Esophagus squamous epithelium (tissue), 4 donors: ENCODE measurements around the gene FBXO33.

Experiments
- CTCF ChIP-seq, 6 experiments: fragments of 450-650 bp in 4 of 6; fragments of 200-600 bp in 2 of 6; sonication (generic) in 2 of 6; IDR thresholded peaks; one replicate each; pipeline ENCODE4 v1.5.1; 2016 to 2019; ENCODE audit warnings: antibody characterized with exemption in 6 of 6, mild to moderate bottlenecking in 4 of 6, moderate library complexity in 4 of 6
- POLR2A ChIP-seq, 4 donors: fragments of 450-650 bp; IDR thresholded peaks; one replicate each; pipeline ENCODE4 v1.6.1; 2017; ENCODE audit warnings: antibody characterized with exemption in 4 of 4, mild to moderate bottlenecking in 4 of 4, moderate library complexity in 3 of 4

DNA sequence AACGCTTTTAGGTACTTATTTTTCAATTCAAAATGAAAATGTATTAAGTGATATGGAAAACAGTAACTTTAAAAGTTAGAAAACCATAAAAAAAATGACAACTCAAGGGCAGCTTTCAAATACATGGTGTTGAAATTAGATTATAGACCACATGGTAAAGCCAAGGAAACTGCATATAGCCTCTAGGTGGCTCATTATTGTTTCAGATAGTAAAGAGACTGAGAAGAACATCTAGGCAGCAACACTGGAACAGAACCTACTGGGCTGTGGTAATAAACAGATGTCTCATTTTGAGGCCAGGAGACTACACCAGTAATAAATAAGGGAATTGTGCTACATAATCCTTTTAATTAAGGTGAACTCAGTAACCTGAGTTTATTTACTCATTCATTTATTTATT is 13.0 kb downstream of the FBXO33 start:
- no peak for TF ChIP-seq CTCF (IDR thresholded peaks at IDR 0.05)
- TF ChIP-seq POLR2A (IDR thresholded peaks at IDR 0.05), result no peak
